HG02763 (cell line): ENCODE data around the gene PLCL1.

Source experiments
- ATAC-seq: cut with Tn5 transposase; IDR thresholded peaks from one replicate; pipeline ENCODE4 v1.9.1; 2021; ENCODE audit warnings: mild to moderate bottlenecking, moderate library complexity; ENCODE audit not compliant: unreplicated experiment

Gene PLCL1

GRCh38 chr2:198098918-198099317, 294.5 kb downstream of the PLCL1 start:
- ATAC-seq = no peak

- ATAC-seq = no peak
Observed at GRCh38 chr2:198100346-198100745, 296.0 kb downstream of the PLCL1 start.

- ATAC-seq = no peak
Observed at GRCh38 chr2:198101688-198102087, 297.3 kb downstream of the PLCL1 start.

- ATAC-seq = no peak
Observed at GRCh38 chr2:198102120-198102519, 297.7 kb downstream of the PLCL1 start.

- no peak for ATAC-seq
Observed at GRCh38 chr2:198102856-198103255, 298.5 kb downstream of the PLCL1 start.

GRCh38 chr2:198106621-198107385, 302.4 kb downstream of the PLCL1 start:
- ATAC-seq = no peak

- no peak for ATAC-seq
Observed at GRCh38 chr2:198113316-198113715, 308.9 kb downstream of the PLCL1 start.

GRCh38 chr2:198114064-198114463, 309.7 kb downstream of the PLCL1 start:
- ATAC-seq = no peak

GRCh38 chr2:198115201-198115600, 310.8 kb downstream of the PLCL1 start:
- ATAC-seq = no peak

GRCh38 chr2:198116756-198117155, 312.4 kb downstream of the PLCL1 start:
- no peak for ATAC-seq

- no peak for ATAC-seq
Observed at GRCh38 chr2:198117406-198118041, 313.1 kb downstream of the PLCL1 start.

- ATAC-seq = no peak
Observed at GRCh38 chr2:198127627-198128026, 323.2 kb downstream of the PLCL1 start.

- no peak for ATAC-seq
Observed at GRCh38 chr2:198129609-198130008, 325.2 kb downstream of the PLCL1 start.

- ATAC-seq = no peak
Observed at GRCh38 chr2:198134293-198134955, 330.0 kb downstream of the PLCL1 start.

GRCh38 chr2:198135481-198135934, 331.1 kb downstream of the PLCL1 start:
- no peak for ATAC-seq

GRCh38 chr2:198136142-198136541, 331.7 kb downstream of the PLCL1 start:
- no peak for ATAC-seq

GRCh38 chr2:198137733-198138132, 333.3 kb downstream of the PLCL1 start:
- ATAC-seq = no peak

- no peak for ATAC-seq
Observed at GRCh38 chr2:198141726-198142125, 337.3 kb downstream of the PLCL1 start.

GRCh38 chr2:198143156-198143555, 338.8 kb downstream of the PLCL1 start:
- no peak for ATAC-seq

- no peak for ATAC-seq
Observed at GRCh38 chr2:198143793-198144192, 339.4 kb downstream of the PLCL1 start.

GRCh38 chr2:198144660-198145059, 340.3 kb downstream of the PLCL1 start:
- ATAC-seq = no peak
